NCI-H2196 treated with DMSO at 0.1 percent for 48 hours (cell line): ENCODE results near the gene OR1K1.
"Not testable (repeated sequence)": the region's sequence is repeated elsewhere in the genome, so short reads cannot be mapped to it uniquely, and the experiment has no call there.

Experiments used
- DNase-seq: peaks from one replicate; lab custom pipeline; 2025; ENCODE audit not compliant: unreplicated experiment; lab: John Stamatoyannopoulos, UW

OR1K1 gene

DNA sequence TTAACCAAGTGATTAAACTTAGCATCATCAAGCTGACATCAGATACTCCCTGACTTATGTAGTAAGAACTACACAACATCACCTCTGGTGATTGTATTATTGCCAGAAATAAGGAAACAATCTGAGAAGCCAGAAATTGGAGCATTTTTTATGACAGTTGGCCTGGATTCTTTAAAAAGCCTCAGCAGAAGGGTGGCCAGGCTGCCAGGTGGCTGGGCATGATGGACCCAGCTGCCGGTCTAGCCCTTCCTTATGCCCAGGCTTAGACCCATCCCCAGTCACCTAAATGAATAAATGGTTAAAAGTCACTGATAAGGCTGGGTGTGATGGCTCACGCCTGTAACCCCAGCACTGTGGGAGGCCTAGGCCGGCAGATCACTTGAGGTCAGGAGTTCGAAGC lies 12.8 kb downstream of the OR1K1 start:
- no peak for DNase-seq

- no peak for DNase-seq
Observed at GRCh38 chr9:122814545-122814944, 14.6 kb downstream of the OR1K1 start.

DNA sequence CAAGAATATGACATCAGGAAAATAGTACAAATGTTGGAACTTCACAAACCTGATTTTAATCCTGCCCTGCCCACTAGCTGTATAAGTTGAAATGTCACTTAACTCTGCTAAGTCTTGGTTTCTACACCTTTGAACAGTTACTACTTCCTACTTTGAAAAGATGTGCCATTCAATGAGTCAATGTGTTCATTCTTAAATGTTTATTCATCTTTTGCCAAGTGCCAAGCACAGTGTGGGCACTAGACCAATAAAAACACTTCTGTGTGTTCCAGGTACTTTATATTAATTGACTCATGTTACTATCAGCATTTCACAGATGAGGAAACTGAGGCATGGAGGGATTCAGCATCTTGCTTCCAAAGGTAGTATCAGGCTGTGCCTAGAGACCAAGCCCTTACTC lies 15.6 kb downstream of the OR1K1 start:
- no peak for DNase-seq

DNA sequence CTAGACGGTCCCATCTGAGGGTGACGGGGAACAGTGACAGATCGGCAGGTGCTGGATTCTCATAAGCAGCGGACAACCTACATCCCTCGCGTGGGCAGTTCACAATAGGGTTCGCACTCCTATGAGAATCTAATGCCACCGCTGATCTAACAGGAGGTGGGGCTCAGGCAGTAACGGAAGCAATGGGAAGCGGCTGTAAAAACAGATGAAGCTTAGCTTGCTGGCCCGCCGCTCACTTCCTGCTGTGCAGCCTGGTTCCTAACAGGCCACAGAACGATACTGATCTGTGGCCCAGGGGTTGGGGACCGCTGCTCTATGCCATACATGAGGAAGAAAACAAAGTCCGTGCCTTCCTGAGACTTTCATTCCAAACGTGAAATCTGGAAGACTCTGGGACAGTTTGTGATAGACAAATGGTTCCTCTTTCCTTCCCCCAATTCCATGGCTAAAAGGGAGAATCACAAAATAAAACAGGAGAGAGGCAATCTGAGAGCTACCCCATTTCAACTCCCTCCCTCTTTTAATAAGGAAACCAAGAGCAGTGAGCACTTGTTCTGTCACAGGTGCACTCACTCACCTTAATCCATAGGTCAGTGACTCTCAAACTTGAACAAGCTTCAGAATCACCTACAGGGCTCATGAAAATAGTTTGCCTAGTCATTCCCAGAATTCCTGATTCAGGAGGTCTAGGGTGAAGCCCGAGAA lies 16.4 kb downstream of the OR1K1 start:
- no peak for DNase-seq

DNA sequence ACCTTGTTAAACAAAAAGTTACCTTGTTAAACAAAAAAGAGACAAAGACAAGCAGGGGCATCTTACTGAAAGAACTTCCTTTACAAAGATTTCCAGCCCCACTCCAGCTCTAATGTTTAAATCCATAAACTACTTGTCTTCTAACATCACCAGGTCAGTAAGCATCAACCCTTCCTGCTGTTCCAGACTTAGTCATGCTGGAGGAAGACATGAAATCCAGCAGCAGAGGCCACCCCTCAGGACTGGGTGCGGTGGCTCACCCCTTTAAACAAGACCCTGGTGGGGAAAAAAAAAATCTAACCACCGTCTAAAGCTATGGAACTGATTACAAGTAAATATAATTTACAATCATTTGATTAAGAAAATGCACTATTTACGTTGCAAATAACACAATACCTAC lies 19.4 kb downstream of the OR1K1 start:
- DNase-seq, result no peak

- no peak for DNase-seq
Observed at GRCh38 chr9:122819791-122820489, 20.0 kb downstream of the OR1K1 start.

DNA sequence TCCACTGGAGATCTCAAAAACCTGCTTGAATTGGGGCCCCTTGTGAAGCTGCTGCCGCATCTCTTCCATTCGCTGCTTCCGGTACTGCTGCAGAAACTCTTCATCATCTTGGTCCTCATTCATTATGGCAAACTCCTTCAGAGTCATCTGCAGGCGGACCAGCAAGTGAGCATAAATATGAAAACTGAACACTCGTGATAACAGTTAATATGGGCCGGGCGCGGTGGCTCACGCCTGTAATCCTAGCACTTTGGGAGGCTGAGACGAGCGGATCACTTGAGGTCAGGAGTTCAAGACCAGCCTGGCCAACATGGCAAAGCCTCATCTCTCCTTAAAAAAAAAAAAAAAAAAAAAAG lies 20.5 kb downstream of the OR1K1 start:
- no peak for DNase-seq

DNA sequence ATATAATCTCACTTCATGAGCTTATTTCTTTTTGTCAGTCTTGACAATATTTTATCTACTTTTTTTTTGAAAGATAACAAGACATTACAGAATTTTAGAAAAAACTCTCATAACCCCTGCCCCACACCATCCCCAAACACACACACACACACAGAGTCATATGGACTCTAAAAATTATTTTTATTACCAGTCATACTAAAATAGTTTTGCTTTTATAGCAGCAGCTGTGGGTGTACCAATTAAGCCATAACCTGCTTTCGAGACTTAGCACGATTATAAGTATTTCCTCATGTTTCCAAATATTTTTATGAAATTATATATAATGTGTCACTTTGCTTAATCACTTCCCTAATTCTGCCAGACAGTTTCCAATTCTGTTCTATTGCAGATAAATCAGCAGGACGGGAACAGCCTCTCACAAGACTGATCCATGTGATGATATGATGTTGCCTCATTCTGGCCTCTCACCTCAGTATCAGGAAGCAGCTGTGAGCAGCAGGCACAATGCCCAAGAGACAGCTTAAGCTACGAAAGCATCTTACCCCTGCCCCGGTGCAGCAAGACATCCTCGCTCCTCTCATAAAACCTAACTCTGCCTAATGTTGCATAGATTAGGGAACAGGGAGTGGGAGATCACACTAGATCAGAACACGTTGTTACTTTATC lies 21.5 kb downstream of the OR1K1 start:
- no peak for DNase-seq

DNA sequence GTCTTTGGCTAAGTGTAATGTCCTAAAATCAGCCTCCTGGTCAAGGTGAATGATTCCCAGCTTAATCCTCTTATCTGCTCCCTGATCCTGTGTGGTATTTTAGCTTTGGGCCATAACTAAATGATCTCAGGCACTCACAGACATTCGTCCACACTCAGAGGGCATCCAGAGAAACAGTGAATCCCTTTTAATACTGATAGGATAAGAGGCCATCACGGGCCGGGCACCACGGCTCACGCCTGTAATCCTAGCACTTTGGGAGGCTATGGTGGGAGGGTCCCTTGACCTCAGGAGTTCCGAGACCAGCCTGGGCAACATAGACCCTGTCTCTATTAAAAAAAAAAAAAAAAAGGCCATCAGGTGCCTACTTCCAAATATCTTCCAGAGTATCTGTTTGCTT lies 22.1 kb downstream of the OR1K1 start:
- no peak for DNase-seq

DNA sequence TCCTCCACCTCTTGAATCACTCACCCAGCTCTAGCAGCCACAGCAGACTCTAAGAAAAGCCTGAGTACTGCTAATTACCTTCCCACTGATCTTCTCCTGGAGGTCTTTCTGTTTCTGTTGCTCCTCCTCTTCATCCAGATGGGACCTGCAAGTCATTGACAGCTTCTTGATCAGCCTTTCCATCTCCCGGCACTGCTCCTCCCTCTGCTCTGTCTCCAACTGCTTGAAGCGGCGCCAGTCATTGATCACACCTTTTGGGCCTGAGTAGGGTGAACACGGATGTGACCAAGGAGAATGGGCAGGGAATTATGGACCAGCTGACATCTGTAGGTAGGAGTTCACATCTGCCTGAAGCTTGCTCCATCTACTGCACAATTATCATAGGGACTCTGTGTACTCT lies 23.0 kb downstream of the OR1K1 start:
- no peak for DNase-seq

GRCh38 chr9:122827761-122828093 lies 27.8 kb downstream of the OR1K1 start:
- no peak for DNase-seq

DNA sequence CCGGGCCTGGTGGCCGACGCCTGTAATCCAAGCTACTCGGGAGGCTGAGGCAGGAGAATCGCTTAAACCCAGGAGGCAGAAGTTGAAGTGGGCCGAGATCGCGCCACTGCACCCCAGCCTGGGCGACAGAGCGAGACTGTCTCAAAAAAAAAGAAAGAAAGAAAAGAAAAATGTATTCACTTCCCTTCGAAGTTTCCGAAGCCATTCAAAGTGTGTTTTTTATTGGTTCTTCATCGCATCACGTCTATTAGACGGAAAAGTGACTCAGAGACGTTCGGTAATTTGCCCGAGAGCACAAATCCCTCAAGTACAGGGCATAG lies 29.0 kb downstream of the OR1K1 start:
- not testable (repeated sequence) for DNase-seq

GRCh38 chr9:122832194-122832593 lies 32.3 kb downstream of the OR1K1 start:
- no peak for DNase-seq

DNA sequence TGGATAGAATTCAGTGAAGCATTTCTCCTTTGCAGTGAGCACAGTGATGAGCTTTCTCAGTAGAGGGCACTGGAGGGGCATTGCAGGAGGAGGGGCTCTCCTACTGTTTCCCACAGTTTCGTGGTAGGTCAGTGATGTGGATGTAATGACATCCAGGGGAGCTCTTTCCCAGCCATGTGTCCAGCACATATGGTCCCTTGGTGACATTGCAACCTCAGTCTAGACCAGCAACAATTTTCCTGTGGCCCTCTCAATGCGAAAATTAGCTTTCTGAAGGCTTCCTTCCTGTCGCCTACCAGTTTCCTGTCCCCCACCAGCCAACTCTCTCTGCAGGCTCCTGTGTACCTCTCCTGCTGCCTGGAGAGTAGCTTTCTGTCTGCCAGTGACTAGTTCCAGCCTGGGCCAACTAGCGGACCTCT lies 35.4 kb downstream of the OR1K1 start:
- no peak for DNase-seq

DNA sequence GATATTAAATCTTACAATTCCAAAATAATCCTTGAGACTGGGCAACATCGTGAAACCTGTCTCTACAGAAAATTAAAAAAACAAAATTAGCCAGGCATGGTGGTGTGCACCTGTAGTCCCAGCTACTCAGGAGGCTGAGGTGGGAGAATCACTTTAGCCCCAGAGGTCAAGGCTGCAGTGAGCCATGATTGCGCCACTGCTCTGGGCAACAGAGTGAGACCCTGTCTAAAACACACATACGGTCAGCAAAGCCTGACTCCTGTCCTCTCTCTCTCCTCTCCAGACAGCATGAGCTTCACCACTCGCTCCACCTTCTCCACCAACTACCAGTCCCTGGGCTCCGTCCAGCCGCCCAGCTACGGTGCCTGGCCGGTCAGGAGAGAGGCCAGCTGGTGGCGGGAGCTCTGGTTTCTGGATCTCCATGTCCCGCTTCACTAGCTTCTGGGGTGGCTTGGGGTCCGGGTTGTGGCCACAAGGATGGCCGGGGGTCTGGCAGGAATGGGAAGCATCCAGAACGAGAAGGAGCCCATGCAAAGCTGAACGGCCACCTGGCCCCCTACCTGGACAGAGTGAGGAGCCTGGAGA lies 37.4 kb downstream of the OR1K1 start:
- no peak for DNase-seq

DNA sequence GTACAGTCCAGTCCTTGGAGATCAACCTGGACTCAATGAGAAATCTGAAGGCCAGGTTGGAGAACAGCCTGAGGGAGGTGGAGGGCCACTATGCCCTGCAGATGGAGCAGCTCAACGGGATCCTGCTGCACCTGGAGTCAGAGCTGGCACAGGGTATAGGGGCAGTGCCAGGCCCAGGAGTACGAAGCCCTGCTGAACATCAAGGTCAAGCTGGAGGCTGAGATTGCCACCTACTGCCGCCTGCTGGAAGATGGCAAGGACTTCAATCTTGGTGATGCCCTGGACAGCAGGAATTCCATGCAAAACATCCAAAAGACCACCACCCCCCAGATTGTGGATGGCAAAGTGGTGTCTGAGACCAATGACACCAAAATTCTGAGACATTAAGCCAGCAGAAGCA lies 38.5 kb downstream of the OR1K1 start:
- DNase-seq, result not testable (repeated sequence)

DNA sequence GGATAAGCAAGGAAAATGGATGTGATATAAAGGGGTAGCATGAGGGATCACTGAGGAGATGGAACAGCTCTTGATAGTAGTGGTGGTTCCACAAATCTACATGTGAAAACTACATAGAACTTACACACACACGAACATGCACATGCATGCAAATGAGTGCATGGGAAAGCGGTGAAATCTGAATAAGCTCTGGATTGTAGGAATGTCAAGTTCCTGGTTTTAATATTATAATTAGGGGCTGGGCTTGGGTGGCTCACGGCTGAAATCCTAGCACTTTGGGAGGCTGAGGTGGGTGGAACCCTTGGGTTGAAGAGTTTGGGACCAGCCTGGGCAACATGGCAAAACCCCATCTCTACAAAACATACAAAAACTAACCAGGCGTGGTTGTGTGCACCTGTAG lies 41.6 kb downstream of the OR1K1 start:
- DNase-seq, result no peak

- no peak for DNase-seq
Observed at GRCh38 chr9:122844137-122844536, 44.2 kb downstream of the OR1K1 start.

DNA sequence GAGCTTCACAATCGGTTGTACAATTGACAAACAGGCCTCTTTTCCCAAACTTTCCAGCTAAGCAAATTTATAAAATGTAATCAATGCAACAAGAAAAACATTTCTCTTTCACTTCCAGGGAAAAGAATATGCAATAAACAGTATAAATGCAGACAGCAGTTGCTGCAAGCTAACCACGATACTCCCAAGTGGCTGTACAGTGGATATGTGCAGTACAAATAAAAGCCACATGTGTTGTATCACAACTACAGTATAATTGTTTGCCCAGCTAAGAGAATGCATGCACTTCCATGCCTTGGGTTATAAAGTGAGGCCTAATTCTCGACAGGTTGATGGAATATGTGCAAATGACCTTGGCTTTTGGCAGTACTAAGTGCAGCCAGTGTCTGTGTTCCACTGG lies 45.2 kb downstream of the OR1K1 start:
- DNase-seq, result no peak

DNA sequence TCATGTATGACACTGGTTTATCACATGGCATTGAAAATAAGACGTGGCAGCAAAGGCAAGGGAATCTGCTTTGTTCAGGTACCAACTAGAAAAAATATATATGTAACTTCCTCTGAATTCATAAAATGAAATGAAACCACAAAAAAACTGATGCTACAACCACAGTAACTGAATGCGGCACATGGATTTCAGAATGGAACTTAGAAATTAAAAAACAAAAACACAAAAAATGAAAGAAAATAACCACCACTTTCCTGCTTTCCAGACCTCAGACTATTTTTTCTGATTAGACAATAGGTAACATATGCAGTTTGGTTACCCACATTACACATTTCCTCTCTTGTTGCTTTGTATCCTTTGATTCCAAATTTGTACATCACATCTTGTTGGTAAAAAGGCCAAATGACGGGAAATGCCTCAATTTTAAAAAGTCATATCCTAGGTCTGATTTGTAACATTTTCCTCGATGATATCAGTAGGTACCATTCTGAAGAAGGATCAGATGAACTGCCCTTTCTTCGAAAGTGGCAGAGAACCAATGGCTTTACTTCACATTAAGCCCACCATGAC lies 46.5 kb downstream of the OR1K1 start:
- no peak for DNase-seq

DNA sequence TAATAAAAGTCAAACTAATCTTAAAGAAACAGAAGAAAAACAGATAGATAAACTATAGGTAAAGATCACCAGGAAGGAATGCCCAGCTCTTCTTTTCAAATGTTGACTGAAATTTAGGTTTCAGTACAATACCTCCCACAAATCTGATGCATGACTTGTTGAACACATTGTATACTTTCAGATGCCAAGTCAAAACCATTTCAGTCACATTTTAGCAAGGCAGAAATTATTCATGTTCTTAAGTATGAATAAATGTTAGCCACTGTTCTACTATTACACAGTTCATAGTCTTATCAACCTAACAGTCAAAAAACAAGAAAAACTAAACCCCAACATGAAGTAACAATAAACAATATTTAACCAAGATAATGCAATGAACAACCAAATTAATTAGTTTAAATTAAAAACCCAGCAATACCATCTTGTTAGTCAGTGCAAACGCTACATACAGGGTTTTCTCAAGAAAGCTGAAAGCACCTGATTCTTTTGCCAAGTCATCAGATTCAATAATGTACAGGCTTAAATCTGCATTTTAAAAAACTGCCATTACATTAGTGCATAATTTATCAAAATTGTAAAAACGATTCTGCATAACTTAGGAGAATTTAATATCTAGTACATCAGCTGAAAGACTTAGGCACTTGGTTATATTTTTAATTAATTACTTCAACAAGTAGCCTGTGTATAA lies 48.5 kb downstream of the OR1K1 start:
- no peak for DNase-seq
